GM19238 (cell line): ENCODE results near the gene CBFA2T3.
A peak's percentile ranks its signal among the peaks of the same experiment; 100 is the strongest.
"Not testable (repeated sequence)": the region's sequence is repeated elsewhere in the genome, so short reads cannot be mapped to it uniquely, and the experiment has no call there.

Experiments
- DNase-seq: peaks from one replicate; pipeline ENCODE4 v3.0.0; 2011; ENCODE audit warnings: low spot score; ENCODE audit not compliant: insufficient read length

The CBFA2T3 gene

GRCh38 chr16:88910284-88911135 lies 66.5 kb downstream of the CBFA2T3 start:
- DNase-seq = no peak

- DNase-seq = no peak
Observed at GRCh38 chr16:88909431-88910210, 67.4 kb downstream of the CBFA2T3 start.

DNA sequence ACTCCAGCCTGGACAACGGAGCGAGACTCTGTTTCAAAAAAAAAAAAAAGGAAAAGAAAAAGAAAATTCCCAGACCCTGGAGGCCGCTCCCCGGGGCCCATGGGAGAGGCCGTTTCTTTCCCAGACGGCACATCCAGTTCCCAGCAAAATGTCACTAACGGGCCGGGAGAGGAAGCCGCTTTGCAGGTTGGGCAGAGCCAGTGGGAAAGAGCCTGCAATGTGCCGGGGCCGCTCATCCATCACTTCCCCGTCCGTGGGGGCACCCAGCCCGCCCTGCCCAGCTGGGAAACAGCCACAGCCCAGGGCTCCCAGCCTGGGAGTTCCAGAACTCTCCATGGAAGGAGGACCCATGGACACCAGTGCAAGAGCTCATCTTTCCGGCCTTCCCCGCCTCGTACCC lies 68.7 kb downstream of the CBFA2T3 start:
- DNase-seq = no peak

GRCh38 chr16:88907768-88908167 lies 69.2 kb downstream of the CBFA2T3 start:
- no peak for DNase-seq

DNA sequence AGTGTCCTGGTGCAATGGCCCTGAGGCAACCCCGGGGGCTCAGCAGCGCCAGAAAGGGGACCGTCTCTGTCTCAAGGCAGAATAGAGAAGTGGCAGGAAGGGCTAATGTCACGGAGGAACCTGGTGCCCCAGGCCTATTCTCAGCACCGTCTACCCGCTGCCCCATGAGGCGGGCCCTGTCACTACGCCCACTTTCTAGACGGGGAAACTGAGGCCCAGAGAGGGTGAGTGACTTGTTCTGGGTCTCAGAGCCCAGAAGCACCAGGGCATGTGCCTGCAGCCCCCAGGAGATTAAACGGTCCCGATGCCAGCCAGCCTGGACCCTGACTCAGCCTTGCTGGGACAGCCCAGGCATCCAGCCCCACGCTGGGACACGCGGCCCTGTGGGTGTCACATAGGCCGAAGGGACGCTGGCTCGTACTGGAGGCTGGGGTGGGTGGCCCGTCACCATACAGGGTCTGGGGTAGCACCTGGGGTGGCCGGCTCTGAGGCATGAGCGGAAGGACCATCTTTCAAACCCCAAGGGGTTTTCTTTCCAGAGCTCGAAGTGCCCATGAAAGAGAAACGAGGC lies 70.4 kb downstream of the CBFA2T3 start:
- no peak for DNase-seq

- no peak for DNase-seq
Observed at GRCh38 chr16:88906020-88906419, 71.0 kb downstream of the CBFA2T3 start.

DNA sequence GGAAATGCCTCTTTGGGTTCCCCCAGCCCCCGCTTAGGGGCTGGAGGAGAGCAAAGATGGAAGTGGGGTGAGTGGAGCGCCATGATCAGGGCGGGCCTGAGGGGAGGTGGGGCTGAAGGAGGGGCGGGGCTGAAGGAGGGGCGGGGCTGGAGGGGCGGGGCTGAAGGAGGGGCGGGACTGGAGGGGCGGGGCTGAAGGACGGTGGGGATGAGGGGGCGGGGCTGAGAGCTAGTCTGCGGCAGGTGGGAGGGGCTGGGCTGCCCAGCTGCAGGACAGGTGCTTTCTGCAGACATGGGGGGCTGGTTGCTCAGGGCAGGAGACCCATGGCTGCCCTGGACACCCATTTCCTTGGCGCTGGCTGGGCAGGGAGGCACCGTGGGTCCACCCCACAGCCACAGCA lies 71.4 kb downstream of the CBFA2T3 start:
- peak; percentile 66 for DNase-seq

GRCh38 chr16:88904676-88905365 lies 72.2 kb downstream of the CBFA2T3 start:
- DNase-seq = no peak

GRCh38 chr16:88903267-88903666 lies 73.7 kb downstream of the CBFA2T3 start:
- no peak for DNase-seq

DNA sequence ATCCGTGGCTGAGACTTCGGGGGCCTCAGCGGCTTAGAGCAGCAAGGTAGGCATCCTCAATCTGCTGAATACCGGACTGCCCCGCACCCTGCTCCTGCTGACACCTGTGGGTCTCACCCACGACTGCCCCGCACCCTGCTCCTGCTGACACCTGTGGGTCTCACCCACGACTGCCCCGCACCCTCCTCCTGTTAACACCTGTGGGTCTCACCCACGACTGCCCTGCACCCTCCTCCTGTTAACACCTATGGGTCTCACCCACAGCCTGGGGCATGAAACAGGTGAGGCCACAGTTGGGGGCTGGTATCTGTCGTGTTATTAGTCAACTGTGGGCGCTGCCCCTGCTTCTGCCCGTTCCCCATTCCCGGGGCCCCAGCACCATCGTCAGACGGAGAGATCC lies 74.3 kb downstream of the CBFA2T3 start:
- no peak for DNase-seq

DNA sequence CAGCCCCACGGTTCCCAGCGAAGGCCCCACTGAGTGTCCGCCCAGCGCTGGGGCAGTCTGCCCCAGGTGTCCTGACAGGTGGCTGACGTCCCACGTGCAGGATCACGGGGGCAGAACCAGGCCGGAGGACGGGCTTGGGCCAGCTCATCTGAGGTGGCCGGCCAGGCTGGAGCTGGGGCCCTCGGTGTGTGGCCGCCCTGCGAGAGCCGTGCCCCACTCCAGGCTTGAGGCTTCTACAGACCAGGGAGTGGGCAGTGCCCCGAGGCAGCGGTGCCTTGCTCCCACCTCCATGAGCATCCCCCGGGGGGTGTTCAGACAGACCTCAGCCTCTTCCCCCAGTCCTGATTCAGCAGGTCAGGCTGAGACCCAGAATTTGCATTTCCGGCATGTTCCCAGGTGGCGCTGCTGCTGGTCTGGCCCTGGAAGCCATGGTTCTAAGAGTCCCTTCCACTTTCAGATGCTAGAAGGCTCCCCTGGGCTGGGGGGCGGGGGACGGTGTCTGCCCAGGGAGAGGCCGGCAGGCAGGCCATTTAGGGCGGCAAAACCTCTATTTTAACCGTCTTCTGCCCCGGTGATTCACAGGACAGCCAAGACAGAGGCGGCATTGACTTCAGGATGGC lies 75.2 kb downstream of the CBFA2T3 start:
- no peak for DNase-seq

DNA sequence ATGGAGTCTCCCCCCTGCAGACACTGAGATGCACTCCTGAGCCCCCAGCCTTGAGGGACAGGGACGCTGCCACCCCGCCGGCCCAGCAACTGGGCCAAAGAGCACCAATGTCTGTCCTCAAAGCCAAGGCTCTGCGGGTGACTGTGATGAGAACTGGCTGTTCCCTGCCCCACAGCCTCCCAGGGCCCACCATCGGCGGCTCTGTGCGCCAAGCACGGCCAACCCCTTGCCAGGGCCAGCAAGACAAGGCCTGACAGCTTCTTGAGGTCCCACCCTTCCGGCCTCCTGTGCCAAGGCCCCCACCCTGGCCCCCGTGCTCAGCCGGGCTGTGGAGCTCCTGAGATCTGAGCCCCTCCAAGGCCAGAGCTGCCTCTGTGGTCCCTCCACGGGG lies 76.3 kb downstream of the CBFA2T3 start:
- DNase-seq = no peak

DNA sequence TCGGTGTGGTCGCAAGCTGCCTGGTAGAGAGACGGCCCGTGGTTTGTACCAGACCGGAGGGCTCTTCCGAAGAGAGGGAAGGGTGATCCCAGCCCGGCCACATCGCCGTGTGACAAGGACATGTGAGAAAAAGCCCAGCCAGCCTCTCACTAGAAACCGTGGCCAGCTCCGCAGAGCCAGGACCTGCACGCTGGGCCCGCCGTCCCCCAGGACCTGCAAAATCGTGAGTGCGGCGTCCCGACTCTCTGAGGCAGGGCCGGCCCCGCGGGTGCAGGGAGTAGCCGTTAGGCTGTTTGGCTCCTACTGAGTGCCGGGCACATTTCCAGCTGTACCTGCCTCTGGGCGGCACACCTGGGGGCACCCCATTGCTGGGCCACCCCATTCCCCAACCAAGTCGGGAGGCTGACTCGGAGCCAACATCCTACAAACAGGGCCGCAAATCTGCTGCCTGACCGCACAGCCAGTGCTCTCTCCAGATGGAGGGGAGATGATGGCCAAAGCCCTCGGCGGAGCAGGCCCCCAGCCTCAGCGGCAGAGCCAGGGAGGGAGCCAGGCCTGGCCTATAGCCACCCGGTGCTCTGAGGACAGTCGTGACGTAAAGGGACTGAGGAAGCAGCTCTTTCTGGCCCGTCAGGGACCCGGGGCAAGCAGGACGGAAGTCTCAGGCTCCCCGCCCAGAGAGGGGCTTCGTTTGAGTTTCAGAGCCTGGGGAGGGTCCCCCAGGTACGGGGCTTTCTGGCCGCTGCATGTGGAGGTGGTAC lies 76.9 kb downstream of the CBFA2T3 start:
- no peak for DNase-seq

- no peak for DNase-seq
Observed at GRCh38 chr16:88897696-88898425, 79.1 kb downstream of the CBFA2T3 start.

DNA sequence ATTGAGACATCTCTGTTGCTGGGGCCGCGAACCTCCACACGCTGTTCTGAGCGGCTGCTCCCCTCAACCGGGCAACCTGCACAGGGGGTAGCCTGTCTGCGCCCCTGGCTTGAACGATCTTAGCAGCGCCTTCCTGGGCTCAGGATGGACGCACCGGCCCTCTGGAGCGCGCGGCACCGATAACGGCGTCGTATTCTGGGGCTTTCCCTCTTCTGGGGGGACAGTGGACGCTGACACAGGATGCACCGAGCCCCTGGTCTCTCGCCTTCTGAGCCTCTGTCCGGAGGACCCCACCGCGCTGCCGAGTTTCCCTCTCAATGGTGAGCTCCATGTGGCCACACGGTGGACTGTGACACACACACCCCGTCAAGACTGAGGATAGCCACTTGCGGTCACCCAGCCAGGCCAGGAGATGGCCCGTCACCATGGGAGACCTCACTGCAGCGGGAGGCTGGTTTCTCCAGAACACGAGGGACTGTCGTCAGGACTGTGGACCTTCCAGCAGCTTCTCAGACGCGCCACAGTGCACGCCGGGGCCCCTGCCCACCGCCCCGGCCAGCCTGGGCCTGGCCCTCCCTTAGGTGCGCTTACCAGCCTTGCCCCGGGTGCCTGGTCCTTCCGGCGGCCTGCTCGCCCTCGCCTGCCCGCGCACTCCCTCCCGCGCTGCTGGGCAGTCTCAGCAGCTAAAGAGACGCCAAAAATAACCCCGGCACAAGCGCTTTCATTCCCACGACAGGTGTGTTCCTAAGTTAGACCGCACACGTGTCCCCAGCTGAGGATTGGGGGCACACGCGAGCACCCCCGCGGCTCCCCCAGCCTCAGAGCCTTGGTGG lies 80.6 kb downstream of the CBFA2T3 start:
- no peak for DNase-seq

GRCh38 chr16:88895335-88895734 lies 81.7 kb downstream of the CBFA2T3 start:
- DNase-seq = no peak

GRCh38 chr16:88894681-88895300 lies 82.2 kb downstream of the CBFA2T3 start:
- no peak for DNase-seq

- not testable (repeated sequence) for DNase-seq
Observed at GRCh38 chr16:88894266-88894665, 82.7 kb downstream of the CBFA2T3 start.
